Stomach (tissue), 9 donors: Measurements from ENCODE around the gene COL27A1. TPM values are rescaled to one million over a fixed set of nuclear protein-coding genes. Genes with fewer than 3 reads are reported as not detected.

Source experiments
- DNase-seq, 2 donors: peaks; one replicate each; pipeline versions ENCODE4 v3.0.0 to v3.0.0-alpha.2; 2013 to 2019
- H3K27ac ChIP-seq, 5 donors: fragments of 200-600 bp in 4 of 5; sonication (generic) in 4 of 5; one replicate each; pipeline ENCODE4 v1.5.1; 2013 to 2019; ENCODE audit warnings: mild to moderate bottlenecking in 1 of 5, moderate library complexity in 1 of 5
- H3K27me3 ChIP-seq, 3 donors: fragments of 200-600 bp; sonication (generic); one replicate each; pipeline ENCODE4 v1.5.1; 2017 to 2019; ENCODE audit warnings: mixed run types in 1 of 3
- H3K36me3 ChIP-seq, 4 donors: fragments of 200-600 bp; sonication (generic); 1 replicate in 3 of 4; 2 replicates in 1 of 4; pipeline ENCODE4 v1.5.1; 2016 to 2019
- H3K4me1 ChIP-seq, 4 donors: fragments of 200-600 bp; sonication (generic); one replicate each; pipeline ENCODE4 v1.5.1; 2016 to 2019
- H3K4me3 ChIP-seq, 4 donors: fragments of 200-600 bp; sonication (generic) in 3 of 4; one replicate each; pipeline ENCODE4 v1.5.1; 2016 to 2019; ENCODE audit warnings: mild to moderate bottlenecking in 1 of 4
- H3K9me3 ChIP-seq, 4 donors: fragments of 200-600 bp; sonication (generic); one replicate each; pipeline ENCODE4 v1.5.1; 2016 to 2019
- EP300 ChIP-seq: sonication (generic); formaldehyde crosslinking; IDR thresholded peaks from one replicate; pipeline ENCODE4 v1.6.1; 2017; ENCODE audit warnings: antibody characterized with exemption
- POLR2A ChIP-seq, 4 donors: fragments of 450-650 bp; IDR thresholded peaks; one replicate each; pipeline ENCODE4 v1.6.1; 2016; ENCODE audit warnings: antibody characterized with exemption in 4 of 4, control low read depth in 2 of 4, mild to moderate bottlenecking in 1 of 4, moderate library complexity in 1 of 4
- POLR2AphosphoS5 ChIP-seq, 3 donors: sonication (generic); formaldehyde crosslinking; IDR thresholded peaks; one replicate each; pipeline ENCODE4 v1.6.1; 2016; ENCODE audit warnings: antibody characterized with exemption in 3 of 3
- WGBS, 5 donors: extraction: QIAGEN DNeasy Blood & Tissue Kit in 3 of 5; methylation state at CpG; one replicate each; pipeline versions ENCODE4 v1.1.5 to v1.1.7; 2013 to 2018; 5-methylcytosine and 5-hydroxymethylcytosine counted together
- intact Hi-C: fragments of 100-400 bp; cut with DNase I; formaldehyde crosslinking; loops from one replicate; pipeline ENCODE4 v1.15.1; 2023; ENCODE audit warnings: low total_unique reads
- polyA plus RNA-seq, 3 donors: library from polyadenylated mRNA; stranded (reverse); fragments of 200-250 nt; gene quantifications; one replicate each; pipeline ENCODE4 v1.2.3, GENCODE V29; 2013
- total RNA-seq, 5 donors: library from RNA; depleted of rRNA; stranded (reverse); fragments of >200 nt; gene quantifications; one replicate each; pipeline versions ENCODE4 v1.1.0 to v1.2.3, GENCODE V29; 2014 to 2016
- TF ChIP-seq, protein P1 (sequence below), 7 experiments: fragments of 450-650 bp in 4 of 7; fragments of 200-600 bp in 3 of 7; sonication (generic) in 3 of 7; IDR thresholded peaks; one replicate each; pipeline ENCODE4 v1.5.1; 2016 to 2019; ENCODE audit warnings: antibody characterized with exemption in 7 of 7, control low read depth in 2 of 7, mild to moderate bottlenecking in 1 of 7
- donor health status: healthy with polysubstance abuse.
- donor health status: Bipolar disorder and iron deficiency.
- donor health status: healthy.

COL27A1 gene
- total and polyA plus RNA-seq, 8 donors: 2.9 to 26.3 (median 8.2) TPM

DNA sequence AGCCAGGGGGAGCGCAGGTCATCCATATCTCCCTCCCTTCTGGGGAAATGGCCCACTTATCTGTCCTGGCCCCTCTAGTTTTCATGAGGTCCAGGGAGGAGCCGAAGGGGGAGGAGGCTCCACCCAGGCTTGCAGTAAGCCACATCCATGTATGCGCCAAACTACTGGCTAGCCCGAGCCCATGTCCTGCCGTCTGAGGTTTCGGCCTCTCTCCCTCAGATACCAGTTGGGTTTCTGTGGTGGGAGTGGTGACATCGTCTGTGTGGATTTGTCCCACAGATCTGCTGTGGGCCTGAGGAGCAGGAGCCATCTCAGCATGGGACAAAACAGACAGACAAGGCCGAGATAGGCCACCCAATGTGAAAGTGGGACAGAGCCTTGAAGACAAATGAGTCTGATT, 89.2 kb downstream of the COL27A1 start:
- H3K36me3 ChIP-seq: peaks cover 0 to 9% (median 1%) of the 10 kb centered on the region in 4 donors
- no peaks in the 10 kb centered on the region for H3K27me3 ChIP-seq
- WGBS, 5 donors: 86 to 94% (median 91%) methylated on average over 8 of the region's 8 CpGs
- no peak overlapping the region for H3K4me3 ChIP-seq
- TF ChIP-seq POLR2AphosphoS5 (IDR thresholded peaks at IDR 0.05): no peak
- no peak for TF ChIP-seq POLR2A (IDR thresholded peaks at IDR 0.05)
- TF ChIP-seq, protein P1, sequence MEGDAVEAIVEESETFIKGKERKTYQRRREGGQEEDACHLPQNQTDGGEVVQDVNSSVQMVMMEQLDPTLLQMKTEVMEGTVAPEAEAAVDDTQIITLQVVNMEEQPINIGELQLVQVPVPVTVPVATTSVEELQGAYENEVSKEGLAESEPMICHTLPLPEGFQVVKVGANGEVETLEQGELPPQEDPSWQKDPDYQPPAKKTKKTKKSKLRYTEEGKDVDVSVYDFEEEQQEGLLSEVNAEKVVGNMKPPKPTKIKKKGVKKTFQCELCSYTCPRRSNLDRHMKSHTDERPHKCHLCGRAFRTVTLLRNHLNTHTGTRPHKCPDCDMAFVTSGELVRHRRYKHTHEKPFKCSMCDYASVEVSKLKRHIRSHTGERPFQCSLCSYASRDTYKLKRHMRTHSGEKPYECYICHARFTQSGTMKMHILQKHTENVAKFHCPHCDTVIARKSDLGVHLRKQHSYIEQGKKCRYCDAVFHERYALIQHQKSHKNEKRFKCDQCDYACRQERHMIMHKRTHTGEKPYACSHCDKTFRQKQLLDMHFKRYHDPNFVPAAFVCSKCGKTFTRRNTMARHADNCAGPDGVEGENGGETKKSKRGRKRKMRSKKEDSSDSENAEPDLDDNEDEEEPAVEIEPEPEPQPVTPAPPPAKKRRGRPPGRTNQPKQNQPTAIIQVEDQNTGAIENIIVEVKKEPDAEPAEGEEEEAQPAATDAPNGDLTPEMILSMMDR (IDR thresholded peaks at IDR 0.05): no peak
- no peak for TF ChIP-seq EP300
- H3K9me3 ChIP-seq: no peaks in the 10 kb centered on the region
- no peak overlapping the region for H3K27ac ChIP-seq
- DNase-seq: no peak
- intact Hi-C loops: no loop called here
- peaks cover 0 to 4% (median 2%) of the 10 kb centered on the region in 4 donors for H3K4me1 ChIP-seq

- peaks cover 0 to 6% (median 0%) of the 10 kb centered on the region in 4 donors for H3K36me3 ChIP-seq
- no peak overlapping the region for H3K4me3 ChIP-seq
- TF ChIP-seq POLR2AphosphoS5 (IDR thresholded peaks at IDR 0.05) (no peak), EP300 (no peak), POLR2A (IDR thresholded peaks at IDR 0.05) (no peak)
- TF ChIP-seq, protein P1 (IDR thresholded peaks at IDR 0.05): no peak
- WGBS, 5 donors: 73 to 84% (median 81%) methylated on average over 12 of the region's 12 CpGs
- H3K4me1 ChIP-seq: peaks cover 0 to 18% (median 7%) of the 10 kb centered on the region in 4 donors
- H3K27ac ChIP-seq: no peak overlapping the region
- peak in 1 of 2 donors; percentile 54 for DNase-seq
- H3K9me3 ChIP-seq: no peaks in the 10 kb centered on the region
- intact Hi-C loops: no loop called here
- no peaks in the 10 kb centered on the region for H3K27me3 ChIP-seq
Measured at GRCh38 chr9:114246558-114246957, 91.2 kb downstream of the COL27A1 start.

DNA sequence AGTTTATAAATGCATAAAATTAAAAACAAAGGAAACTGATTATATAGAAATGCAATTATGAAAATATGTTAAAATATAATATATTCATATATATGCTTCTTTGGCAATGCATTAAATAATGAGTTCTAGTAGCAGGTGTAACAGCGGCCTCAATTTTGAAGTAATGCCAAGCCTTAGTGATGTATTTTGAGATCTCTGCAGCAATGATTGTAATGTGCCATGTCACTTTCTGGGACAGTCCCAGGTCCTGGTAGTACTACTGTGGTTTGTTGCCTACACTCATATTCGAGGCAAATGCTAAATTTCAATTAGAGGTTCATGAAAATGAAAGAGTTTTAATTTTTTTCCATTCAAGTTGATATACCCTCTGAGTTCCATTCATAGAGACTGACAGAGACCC, 91.7 kb downstream of the COL27A1 start:
- DNase-seq: no peak
- Histone ChIP-seq H3K36me3 (peaks cover 0 to 2% (median 0%) of the 10 kb centered on the region in 4 donors), H3K4me1 (peaks cover 0 to 18% (median 7%) of the 10 kb centered on the region in 4 donors), H3K27ac (no peak overlapping the region), H3K4me3 (no peak overlapping the region), H3K27me3 (no peaks in the 10 kb centered on the region), H3K9me3 (no peaks in the 10 kb centered on the region)
- intact Hi-C loops: no loop called here
- 80 to 93% (median 86%) methylated on average over 2 of the region's 2 CpGs for WGBS, 5 donors
- TF ChIP-seq, protein P1 (IDR thresholded peaks at IDR 0.05): no peak
- TF ChIP-seq POLR2A (IDR thresholded peaks at IDR 0.05) (no peak), POLR2AphosphoS5 (IDR thresholded peaks at IDR 0.05) (no peak), EP300 (no peak)

DNA sequence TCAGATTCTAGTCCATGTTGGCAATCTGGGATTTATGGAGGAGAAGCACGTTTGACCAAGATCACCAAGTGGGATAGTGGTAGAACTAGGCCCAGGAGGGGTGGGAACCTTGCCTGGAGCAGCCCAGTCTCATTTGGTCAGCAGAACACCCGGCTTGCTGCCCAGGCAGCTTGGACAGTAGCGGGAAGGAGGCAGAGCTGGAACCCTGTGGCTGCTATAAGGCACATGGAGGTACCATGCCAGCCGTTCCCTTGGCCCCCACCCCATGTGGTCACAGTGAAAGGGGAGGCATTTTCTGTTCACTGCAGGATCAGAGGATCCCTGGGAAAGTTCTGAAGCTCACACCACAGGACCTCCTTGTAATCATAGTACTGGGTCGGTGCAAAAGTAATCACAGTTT, 92.2 kb downstream of the COL27A1 start:
- Histone ChIP-seq H3K27me3 (no peaks in the 10 kb centered on the region), H3K27ac (no peak overlapping the region), H3K36me3 (no peaks in the 10 kb centered on the region), H3K9me3 (no peaks in the 10 kb centered on the region), H3K4me3 (no peak overlapping the region), H3K4me1 (peaks cover 0 to 18% (median 7%) of the 10 kb centered on the region in 4 donors)
- DNase-seq: no peak
- intact Hi-C loops: no loop called here
- 61 to 94% (median 87%) methylated on average over 5 of the region's 5 CpGs for WGBS, 5 donors
- TF ChIP-seq POLR2A (IDR thresholded peaks at IDR 0.05) (no peak), EP300 (no peak), POLR2AphosphoS5 (IDR thresholded peaks at IDR 0.05) (no peak)
- TF ChIP-seq, protein P1 (IDR thresholded peaks at IDR 0.05): no peak
